Astrocyte (in vitro differentiated cells and primary cell): ENCODE measurements around the gene ZDHHC11B.

ENCODE experiments used
- CTCF ChIP-seq: IDR thresholded peaks from 2 replicates; pipeline ENCODE4 v1.5.1; 2011; ENCODE audit warnings: low read depth, mild to moderate bottlenecking, inconsistent platforms, low read length, moderate library complexity; ENCODE audit not compliant: insufficient read depth
- EZH2 ChIP-seq: IDR thresholded peaks from 2 replicates; pipeline ENCODE4 v1.6.1; 2012; ENCODE audit warnings: mild to moderate bottlenecking, low read length, inconsistent platforms; ENCODE audit not compliant: insufficient read depth

- TF ChIP-seq CTCF (no peak), EZH2 (no peak)
Measured at GRCh38 chr5:684751-685216, 99.7 kb downstream of the ZDHHC11B start.
